ENCODE data around the gene PODN.

GRCh38 chr1:53116933-53117600 lies 55.1 kb downstream of the PODN start:
- no peak for TF ChIP-seq CTCF (IDR thresholded peaks at IDR 0.05; ENCODE audit: extremely low read depth in 1 of 2, insufficient read depth in 1 of 2, low read depth in 1 of 2, low read length in 2 of 2)
- no peak for TF ChIP-seq POLR2A (IDR thresholded peaks at IDR 0.05; ENCODE audit: low read depth, low read length)
- TF ChIP-seq JUN (IDR thresholded peaks at IDR 0.05; ENCODE audit: borderline replicate concordance, insufficient read depth, insufficient read length, low read depth), result no peak
